OCI-LY1 (cell line): Measurements from ENCODE around the gene EIF2S1.
"Not testable (repeated sequence)": the region's sequence is repeated elsewhere in the genome, so short reads cannot be mapped to it uniquely, and the experiment has no call there.

Experiments
- H2AFZ ChIP-seq: fragments of 200-600 bp; sonication (generic), shearing (Covaris generic); 2 replicates; pipeline ENCODE4 v1.6.0; 2014; ENCODE audit warnings: antibody characterized with exemption, mild to moderate bottlenecking, low read length
- H3F3A ChIP-seq: fragments of 200-600 bp; sonication (generic), shearing (Covaris generic); 2 replicates; pipeline ENCODE4 v1.6.0; 2014; ENCODE audit warnings: mild to moderate bottlenecking, antibody characterized with exemption, low read length, moderate library complexity; ENCODE audit not compliant: insufficient read depth
- H3K27ac ChIP-seq: fragments of 200-600 bp; sonication (generic); 2 replicates; pipeline ENCODE4 v1.5.1; 2014; ENCODE audit warnings: low read length, mixed run types, mild to moderate bottlenecking, low read depth; ENCODE audit not compliant: poor library complexity, severe bottlenecking
- H3K27me3 ChIP-seq: fragments of 200-600 bp; sonication (generic); 2 replicates; pipeline ENCODE4 v1.6.0; 2014; ENCODE audit warnings: antibody characterized with exemption, mild to moderate bottlenecking, low read length, moderate library complexity; ENCODE audit not compliant: insufficient read depth
- H3K36me3 ChIP-seq: fragments of 200-600 bp; sonication (generic); 2 replicates; pipeline ENCODE4 v1.6.1; 2014; ENCODE audit warnings: mild to moderate bottlenecking, antibody characterized with exemption, low read length, moderate library complexity, mixed read lengths; ENCODE audit not compliant: insufficient read depth
- H3K4me1 ChIP-seq: fragments of 200-600 bp; sonication (generic); 2 replicates; pipeline ENCODE4 v1.5.1; 2014; ENCODE audit warnings: mild to moderate bottlenecking, low read length, moderate library complexity; ENCODE audit not compliant: insufficient read depth, severe bottlenecking
- H3K4me2 ChIP-seq: fragments of 200-600 bp; sonication (generic), shearing (Covaris generic); 2 replicates; pipeline ENCODE4 v1.6.1; 2014; ENCODE audit warnings: low read length
- H3K4me3 ChIP-seq: fragments of 200-600 bp; sonication (generic); 2 replicates; pipeline ENCODE4 v1.5.1; 2014; ENCODE audit warnings: low read length, low read depth, mild to moderate bottlenecking, mixed read lengths; ENCODE audit not compliant: poor library complexity, severe bottlenecking
- H3K79me2 ChIP-seq: fragments of 200-600 bp; shearing (Covaris generic); 2 replicates; pipeline ENCODE4 v1.6.1; 2016; ENCODE audit warnings: mixed run types, low read length, mixed read lengths; ENCODE audit not compliant: insufficient read depth
- H3K9ac ChIP-seq: fragments of 200-600 bp; sonication (generic), shearing (Covaris generic); 2 replicates; pipeline ENCODE4 v1.6.1; 2014; ENCODE audit warnings: mild to moderate bottlenecking, low read length, mixed read lengths
- H3K9me2 ChIP-seq: fragments of 200-600 bp; sonication (generic), shearing (Covaris generic); 2 replicates; pipeline ENCODE4 v1.6.1; 2014; ENCODE audit warnings: low read depth, mild to moderate bottlenecking, low read length, mixed read lengths
- H3K9me3 ChIP-seq: fragments of 200-600 bp; shearing (Covaris generic); 2 replicates; pipeline ENCODE4 v1.6.1; 2014; ENCODE audit warnings: low read length, mixed read lengths
- H4K20me1 ChIP-seq: fragments of 200-600 bp; sonication (generic), shearing (Covaris generic); 2 replicates; pipeline ENCODE4 v1.6.0; 2016; ENCODE audit warnings: mild to moderate bottlenecking, low read length; ENCODE audit not compliant: insufficient read depth
- EZH2 ChIP-seq: fragments of 200-600 bp; sonication (generic), shearing (Covaris generic); IDR thresholded peaks from 2 replicates; pipeline ENCODE4 v1.8.0; 2017; ENCODE audit warnings: borderline replicate concordance, mixed run types, mild to moderate bottlenecking, antibody characterized with exemption, low read length, moderate library complexity, mixed read lengths
- TF ChIP-seq, protein P1 (sequence below): fragments of 200-600 bp; sonication (generic), shearing (Covaris generic); IDR thresholded peaks from 2 replicates; pipeline ENCODE4 v1.5.1; 2017; ENCODE audit warnings: mild to moderate bottlenecking, antibody characterized with exemption, low read length, moderate library complexity, mixed read lengths

Gene EIF2S1

DNA sequence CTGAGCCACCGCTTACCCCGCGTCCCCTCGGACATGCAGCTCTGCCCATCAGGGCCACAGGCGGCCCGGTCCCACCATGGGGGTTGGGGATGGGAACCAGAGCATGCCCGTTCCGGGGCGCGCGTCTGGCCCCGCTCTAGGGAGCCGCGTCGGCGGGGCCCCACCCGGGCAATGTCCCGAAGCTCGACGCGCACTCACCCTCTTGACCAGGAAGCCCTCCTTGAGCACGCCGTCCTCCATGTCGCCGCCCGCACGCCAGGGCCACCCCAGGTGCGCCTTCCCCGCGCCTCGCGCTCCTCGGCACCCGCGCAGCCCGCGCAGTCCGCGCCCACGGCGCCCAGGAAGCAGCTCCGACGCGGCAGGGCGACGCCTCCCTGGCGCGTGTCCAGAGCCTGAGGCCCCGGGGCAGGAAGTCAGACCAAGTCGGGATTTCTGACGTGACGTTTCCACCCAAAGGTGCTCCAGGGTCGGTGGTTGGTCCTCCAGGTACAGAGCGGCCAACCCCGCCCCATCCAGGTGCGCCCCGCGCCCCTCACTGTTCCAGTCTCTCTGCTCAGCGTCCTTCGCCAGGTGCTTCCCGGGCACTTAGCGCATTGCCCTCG lies 51.8 kb downstream of the EIF2S1 start, which contains the start of gene PLEK2:
Gene PLEK2 (minus strand): TSS at position 346 of the 602 bp plus-strand sequence. CDS start 106 bp downstream, at position 240.
- H2AFZ ChIP-seq = no peak within 1 kb of the TSS
- H3K4me1 ChIP-seq = no peaks in the 10 kb centered on the region
- no peaks in the 10 kb centered on the region for H4K20me1 ChIP-seq
- no peaks in the 10 kb centered on the region for H3K9me3 ChIP-seq
- H3K79me2 ChIP-seq = no peaks in the 10 kb centered on the region
- H3K9ac ChIP-seq = no peak within 1 kb of the TSS
- no peaks in the 10 kb centered on the region for H3K27me3 ChIP-seq
- H3K4me2 ChIP-seq = no peak within 1 kb of the TSS
- no peak within 1 kb of the TSS for H3K27ac ChIP-seq
- no peaks in the 10 kb centered on the region for H3K9me2 ChIP-seq
- H3F3A ChIP-seq = no peaks in the 10 kb centered on the region
- H3K4me3 ChIP-seq = no peak within 1 kb of the TSS
- no peaks in the 10 kb centered on the region for H3K36me3 ChIP-seq
- no peak for TF ChIP-seq EZH2
- TF ChIP-seq, protein P1, sequence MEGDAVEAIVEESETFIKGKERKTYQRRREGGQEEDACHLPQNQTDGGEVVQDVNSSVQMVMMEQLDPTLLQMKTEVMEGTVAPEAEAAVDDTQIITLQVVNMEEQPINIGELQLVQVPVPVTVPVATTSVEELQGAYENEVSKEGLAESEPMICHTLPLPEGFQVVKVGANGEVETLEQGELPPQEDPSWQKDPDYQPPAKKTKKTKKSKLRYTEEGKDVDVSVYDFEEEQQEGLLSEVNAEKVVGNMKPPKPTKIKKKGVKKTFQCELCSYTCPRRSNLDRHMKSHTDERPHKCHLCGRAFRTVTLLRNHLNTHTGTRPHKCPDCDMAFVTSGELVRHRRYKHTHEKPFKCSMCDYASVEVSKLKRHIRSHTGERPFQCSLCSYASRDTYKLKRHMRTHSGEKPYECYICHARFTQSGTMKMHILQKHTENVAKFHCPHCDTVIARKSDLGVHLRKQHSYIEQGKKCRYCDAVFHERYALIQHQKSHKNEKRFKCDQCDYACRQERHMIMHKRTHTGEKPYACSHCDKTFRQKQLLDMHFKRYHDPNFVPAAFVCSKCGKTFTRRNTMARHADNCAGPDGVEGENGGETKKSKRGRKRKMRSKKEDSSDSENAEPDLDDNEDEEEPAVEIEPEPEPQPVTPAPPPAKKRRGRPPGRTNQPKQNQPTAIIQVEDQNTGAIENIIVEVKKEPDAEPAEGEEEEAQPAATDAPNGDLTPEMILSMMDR = no peak

DNA sequence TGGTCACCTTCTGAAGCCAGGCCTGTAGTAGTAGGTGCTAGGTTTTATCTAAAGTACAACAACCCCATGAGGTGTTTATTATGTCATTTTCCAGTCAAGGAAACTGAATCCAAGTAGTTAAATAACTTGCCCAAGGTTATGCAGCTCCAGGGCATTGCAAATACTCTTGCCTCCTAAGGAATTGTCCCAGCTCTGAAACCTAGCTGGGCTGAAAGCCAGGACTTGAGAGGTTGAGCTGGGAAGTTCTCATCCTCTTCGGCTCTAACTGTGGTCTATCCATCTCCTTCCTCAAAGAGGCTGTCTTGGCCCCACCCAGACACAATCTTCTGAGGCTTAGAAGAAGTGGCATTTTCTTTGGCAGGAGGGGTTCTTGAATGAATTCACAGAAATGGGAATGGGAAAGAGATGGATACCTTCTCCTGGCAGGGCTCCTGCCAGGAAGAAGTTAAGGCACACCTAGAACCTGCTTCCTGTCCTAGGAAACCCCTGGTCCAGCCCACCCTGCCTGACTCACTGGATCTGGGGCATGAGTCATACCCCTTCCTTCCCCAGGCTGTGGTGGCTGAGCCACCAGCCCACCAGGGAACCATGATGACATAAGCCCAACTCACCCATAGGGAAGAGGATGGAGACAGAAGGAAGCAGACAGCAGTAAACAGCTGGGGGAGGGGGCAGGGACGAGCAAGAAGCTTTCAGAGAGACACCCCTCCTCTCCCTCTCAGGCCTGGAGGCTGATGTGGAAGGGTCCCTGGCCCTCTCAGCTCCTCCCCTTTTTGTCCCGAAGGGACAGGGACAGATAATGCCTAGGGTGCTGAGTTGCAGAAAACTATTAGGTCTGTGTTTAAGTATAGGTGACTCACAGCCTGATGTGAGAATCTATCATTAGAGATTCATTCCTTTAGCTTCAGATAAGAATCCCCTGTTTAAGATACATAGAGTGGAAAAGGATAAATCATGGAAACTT lies 54.0 kb downstream of the EIF2S1 start:
- TF ChIP-seq, protein P1 = no peak
- no peak for TF ChIP-seq EZH2
- no peak overlapping the region for H3K4me2 ChIP-seq
- H3K9ac ChIP-seq = no peak overlapping the region

DNA sequence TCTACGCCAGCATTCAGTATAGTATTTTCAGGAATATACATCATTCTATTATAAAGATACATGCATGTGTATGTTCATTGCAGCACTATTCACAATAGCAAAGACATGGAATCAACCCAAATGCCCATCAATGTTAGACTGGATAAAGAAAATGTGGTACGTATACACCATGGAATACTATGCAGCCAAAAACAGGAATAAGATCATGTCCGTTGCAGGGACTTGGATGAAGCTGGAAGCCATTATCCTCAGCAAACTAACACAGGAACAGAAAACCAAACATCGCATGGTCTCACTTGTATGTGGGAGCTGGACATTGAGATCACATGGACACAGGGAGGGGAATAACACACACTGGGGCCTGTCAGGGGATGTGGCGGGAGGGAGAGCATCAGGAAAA lies 55.5 kb downstream of the EIF2S1 start:
- H3K36me3 ChIP-seq, H3F3A ChIP-seq, H3K27ac ChIP-seq: not testable (repeated sequence)

More for the DNA sequence above, 54.0 kb downstream of the EIF2S1 start:
- Histone ChIP-seq H3K4me1 (no peaks in the 10 kb centered on the region), H3K27ac (no peak overlapping the region), H2AFZ (no peak overlapping the region), H3K36me3 (no peaks in the 10 kb centered on the region), H3K9me3 (no peaks in the 10 kb centered on the region), H3K9me2 (no peaks in the 10 kb centered on the region), H3F3A (no peaks in the 10 kb centered on the region), H3K79me2 (no peaks in the 10 kb centered on the region), H3K4me3 (no peak overlapping the region), H3K27me3 (no peaks in the 10 kb centered on the region), H4K20me1 (no peaks in the 10 kb centered on the region)

More for the DNA sequence above, 55.5 kb downstream of the EIF2S1 start:
- not testable (repeated sequence) for H3K4me3 ChIP-seq, H3K79me2 ChIP-seq, H3K27me3 ChIP-seq, H4K20me1 ChIP-seq, H3K9ac ChIP-seq, H3K4me2 ChIP-seq, H2AFZ ChIP-seq, H3K9me2 ChIP-seq, H3K9me3 ChIP-seq, H3K4me1 ChIP-seq
